HG03045 (cell line): Measurements from ENCODE around the gene RAPGEF5.
A peak's percentile ranks its signal among the peaks of the same experiment; 100 is the strongest.

Experiments used
- ATAC-seq: cut with Tn5 transposase; IDR thresholded peaks from one replicate; pipeline ENCODE4 v1.9.1; 2021; ENCODE audit warnings: mild to moderate bottlenecking, moderate library complexity; ENCODE audit not compliant: unreplicated experiment

RAPGEF5 gene

DNA sequence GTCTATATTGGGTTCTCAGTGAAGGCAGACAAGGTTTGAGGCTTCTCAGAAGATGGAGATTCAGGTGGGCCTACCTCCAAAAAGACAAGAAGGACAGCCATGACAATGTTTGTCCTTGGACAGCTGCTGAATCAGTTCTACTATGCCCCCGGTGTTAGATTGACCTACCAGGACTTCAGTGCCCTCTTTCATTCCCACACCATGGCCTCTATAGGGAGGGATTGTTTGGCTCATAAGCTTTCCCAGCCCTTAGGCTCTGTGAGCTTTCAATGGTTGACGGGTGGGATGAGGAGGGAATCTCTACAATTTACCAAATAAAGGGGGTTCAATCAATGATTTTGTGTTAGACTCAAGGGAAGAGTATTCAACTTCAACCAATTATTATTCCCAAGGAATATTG lies 23.4 kb upstream of the RAPGEF5 start:
- no peak for ATAC-seq

DNA sequence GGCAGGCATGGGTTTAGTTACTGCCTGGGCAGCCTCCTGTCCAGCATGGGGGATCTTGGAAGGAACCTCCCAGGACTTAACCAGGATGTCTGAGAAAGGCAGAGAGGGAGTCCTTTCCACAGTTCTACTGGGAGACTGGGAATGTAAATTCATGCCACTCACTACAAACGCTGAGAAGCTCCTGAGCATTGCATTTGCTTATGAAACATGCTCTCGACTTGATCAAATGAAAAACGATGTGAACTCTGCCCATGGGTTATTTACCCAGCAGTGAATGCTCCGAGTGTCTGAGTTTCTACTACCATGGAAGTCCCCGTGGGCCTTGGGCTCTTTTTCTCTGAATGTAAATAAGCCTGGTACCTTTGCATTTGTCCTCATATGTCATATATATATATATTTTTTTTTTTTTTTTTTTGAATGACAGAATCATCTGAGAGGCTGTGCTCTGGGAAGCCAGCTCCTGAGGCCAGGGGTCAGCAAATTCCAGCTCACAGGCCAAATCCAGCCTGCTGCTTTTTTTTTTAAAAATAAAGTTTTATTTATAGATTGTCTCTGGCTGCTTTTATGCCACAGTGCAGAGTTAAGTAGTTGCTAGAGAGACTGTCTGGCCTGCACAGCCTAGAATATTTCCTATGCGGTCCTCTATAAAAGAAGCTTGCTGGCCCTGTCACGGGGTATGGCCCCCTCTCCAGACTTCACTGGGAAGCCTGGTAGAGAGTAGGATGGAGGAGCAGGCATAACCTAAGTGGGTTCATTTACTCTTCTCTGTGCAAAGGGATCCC lies 21.4 kb upstream of the RAPGEF5 start:
- no peak for ATAC-seq

DNA sequence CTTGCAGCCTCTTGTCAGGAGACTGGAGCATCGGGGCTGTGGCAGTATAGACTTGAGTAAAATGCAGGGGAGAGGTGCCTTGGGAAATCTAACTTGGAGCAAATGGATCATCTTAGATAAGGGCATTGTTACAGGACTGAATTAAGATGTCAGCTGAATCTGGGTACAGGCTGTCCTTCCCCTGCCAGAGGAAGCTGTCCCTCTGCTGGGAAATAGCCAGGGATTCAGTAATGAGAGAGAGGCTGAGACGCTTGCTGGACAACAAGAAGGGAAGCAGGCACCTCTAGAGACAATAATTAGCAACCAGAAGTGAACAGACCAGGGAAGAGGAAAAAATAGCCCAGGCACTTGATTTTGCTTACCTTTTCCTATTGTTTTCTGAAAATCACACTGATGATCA lies 20.7 kb upstream of the RAPGEF5 start:
- ATAC-seq = no peak

DNA sequence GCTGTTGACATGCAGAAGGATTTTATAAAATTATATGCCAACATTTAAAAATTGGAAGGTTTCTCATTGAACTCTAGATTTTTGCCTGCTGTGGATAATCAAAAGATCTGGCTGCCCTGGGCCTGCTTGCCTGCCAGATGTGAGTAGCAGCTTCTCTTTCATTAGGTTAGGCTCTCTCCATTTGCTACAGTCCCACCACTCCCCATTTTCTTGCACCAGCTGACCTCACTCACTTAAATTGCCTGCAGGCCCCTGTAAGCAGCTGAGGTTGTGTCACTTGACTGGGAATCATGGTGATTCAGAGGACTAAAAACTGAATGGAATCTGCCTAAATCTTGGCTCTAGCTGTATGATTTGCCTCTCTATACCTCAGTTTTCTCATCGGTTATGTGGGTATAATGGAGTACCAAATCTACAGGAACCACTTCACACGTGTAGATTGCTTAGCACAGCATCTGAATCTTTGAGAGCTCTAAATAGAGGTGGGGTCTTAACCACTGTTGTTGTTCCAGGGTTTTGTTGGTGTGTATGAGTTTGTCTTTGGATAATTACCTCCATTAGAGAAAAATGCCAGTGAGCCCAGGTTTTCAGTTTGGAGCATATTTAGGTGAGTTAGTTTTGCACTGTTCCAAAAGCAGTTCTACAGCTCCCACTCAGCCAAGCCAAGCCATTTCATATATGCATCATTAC lies 18.6 kb upstream of the RAPGEF5 start:
- no peak for ATAC-seq

GRCh38 chr7:22373911-22374310 lies 17.0 kb upstream of the RAPGEF5 start:
- ATAC-seq = no peak

- no peak for ATAC-seq
Measured at GRCh38 chr7:22373388-22373787, 16.4 kb upstream of the RAPGEF5 start.

- no peak for ATAC-seq
Measured at GRCh38 chr7:22372863-22373262, 15.9 kb upstream of the RAPGEF5 start.

DNA sequence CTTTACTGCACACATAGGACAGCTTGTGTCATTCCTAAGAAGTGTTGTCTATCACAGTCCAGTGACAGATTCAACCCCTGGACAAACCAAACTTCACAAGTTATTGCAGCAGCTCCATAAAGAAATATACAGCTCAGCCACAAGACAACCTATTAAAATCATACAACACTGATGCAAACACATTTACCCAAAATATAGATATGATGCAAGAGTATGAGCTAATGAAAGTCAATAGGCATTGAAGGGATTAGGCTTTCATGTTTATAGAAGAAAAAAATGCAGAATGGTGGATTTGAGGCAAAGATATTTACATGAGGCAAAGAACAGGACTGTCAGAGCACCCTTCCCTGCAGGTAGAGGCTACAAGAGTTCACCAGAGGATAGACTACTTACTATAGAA lies 14.9 kb upstream of the RAPGEF5 start:
- no peak for ATAC-seq

DNA sequence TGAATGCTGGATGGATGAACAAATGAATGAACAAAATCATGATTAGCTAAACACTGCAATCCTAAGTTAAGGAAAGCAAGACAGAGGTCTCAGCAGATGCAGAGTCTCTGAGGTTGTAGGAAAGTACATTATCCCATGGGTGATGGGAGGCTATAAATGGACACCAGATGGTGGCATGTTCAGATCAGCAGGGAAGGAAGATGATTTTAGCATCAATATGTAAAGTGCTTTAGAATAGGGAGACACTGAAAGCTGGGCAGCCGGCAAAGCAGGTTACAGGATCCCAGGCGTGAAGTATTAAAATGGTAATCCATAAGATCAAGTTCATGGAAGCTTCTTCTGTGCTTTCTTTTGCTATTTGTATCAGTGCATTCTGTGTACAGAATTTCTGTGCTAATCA lies 7.9 kb upstream of the RAPGEF5 start:
- ATAC-seq = no peak

DNA sequence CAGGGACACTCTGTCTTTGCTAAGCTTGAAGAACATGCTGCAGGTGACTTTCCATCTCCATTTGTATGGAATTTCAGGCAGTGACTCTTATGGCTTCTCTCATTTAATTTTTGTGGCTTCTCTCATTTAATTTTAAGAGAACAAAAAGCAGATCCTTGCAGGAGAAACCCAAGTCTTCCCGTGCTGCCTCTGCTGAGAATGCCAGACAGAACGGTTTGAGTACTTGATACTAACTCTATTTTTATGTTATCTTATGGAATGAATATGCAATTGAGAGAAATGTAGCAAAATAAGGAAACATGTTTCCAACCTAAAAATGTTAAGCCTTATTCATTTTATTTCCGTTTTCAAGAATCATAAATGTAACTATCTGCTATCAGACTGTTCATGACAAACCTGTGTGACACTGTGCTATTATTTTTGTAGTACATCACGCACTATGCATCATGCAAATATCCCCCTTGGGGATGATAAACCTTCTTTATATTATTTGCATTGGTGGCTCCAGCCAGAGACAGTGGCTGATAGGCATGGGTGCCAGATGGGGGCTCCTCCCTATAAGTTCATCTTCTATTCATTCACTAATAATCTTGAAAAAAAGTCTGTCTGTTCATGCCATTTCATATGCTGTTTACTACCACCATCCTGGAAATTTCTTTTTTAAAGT lies 6.9 kb upstream of the RAPGEF5 start:
- ATAC-seq = no peak

DNA sequence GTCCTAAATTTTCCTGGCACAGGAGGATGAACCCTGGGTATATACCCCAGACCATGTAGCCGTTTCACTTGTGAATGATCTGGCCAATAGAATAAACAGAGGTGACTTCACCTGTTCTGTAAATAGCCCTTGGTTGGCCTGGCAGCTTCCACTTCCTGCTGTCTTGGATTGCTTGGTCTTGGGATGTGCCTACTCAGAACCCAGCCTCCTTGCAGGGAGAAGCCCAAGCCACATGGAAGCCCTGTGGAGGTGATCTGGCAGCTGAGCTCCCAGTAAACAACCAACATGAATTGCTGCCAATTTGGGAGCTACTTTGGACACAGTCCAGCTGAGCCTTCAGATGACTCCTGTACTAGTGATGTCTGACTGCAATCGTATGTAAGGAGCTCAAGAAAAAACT lies 4.8 kb upstream of the RAPGEF5 start:
- ATAC-seq = no peak

DNA sequence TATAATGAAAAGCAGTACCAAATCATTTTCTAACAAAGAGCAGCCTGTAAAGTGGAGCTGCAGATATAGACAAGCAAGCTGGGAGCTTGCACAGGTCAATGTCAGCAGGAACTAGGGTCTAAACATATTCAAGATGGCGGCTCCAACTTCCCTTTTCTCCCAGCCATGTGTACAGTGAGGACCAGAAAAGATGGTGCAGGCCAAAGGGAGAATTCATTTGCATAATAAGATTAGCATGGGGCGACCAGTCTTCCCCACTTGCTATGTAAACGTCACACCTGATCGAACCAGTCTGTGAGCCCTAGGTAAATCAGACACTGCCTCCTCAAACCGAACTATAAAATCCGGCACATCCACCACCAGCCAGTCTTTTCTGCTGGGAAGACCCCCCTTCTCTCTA lies 4.4 kb upstream of the RAPGEF5 start:
- ATAC-seq = no peak

- ATAC-seq = no peak
Measured at GRCh38 chr7:22358820-22359697, 2.1 kb upstream of the RAPGEF5 start.

GRCh38 chr7:22357311-22358175 lies 589 bp upstream of the RAPGEF5 start:
- ATAC-seq = no peak

DNA sequence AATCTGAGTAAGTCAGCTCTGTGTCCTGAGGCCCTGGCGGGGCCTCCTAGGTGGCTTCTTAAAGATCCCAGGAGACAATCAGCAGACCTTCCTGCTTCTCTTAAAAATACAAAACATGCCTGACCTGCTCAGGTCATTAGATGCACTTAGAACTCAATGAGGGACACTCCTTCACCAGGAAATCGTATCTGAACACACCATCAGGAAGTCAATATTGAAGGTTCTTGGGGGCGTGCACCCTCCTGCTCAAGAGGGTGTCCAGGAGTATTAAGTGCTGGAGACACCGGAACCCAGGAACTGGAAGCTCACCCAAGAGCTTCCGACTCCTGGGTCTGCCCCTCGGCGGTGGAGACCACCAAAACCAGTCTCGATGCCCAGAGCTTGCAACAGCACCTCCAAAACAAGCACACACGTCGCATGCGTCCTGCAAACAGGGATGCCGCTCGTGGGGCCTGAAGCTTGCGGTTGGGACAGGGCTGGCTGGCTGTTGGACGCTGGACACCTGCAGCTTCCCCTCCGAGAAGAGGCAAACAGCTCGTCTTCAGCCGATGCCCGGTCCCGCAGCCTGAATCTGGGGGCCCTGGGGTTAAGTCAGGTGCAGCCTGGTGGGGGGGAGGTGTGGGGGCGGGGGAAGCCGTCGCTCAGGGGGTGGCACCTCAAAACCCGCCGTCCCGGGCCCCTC lies 803 bp downstream of the RAPGEF5 start:
- peak; percentile 27 for ATAC-seq

GRCh38 chr7:22355620-22356009 lies 1.3 kb downstream of the RAPGEF5 start:
- ATAC-seq = no peak

DNA sequence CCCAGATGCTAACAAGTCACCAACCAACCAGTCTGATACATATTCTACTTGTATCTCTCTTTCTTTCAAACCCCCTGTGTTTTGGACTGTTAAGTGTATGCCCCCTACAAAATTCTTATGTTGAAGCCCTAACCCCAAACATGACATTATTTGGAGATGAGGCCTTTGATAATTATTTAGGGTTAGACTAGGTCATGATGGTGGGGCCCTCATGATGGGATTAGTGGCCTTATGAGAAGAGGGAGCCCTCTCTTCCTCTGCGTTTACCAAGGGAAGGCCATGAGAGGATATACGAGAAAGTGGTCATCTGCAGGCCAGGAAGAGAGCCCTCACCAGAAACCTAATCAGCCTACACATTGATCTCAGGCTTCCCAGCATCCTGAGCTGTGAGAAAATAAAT lies 2.5 kb downstream of the RAPGEF5 start:
- no peak for ATAC-seq

DNA sequence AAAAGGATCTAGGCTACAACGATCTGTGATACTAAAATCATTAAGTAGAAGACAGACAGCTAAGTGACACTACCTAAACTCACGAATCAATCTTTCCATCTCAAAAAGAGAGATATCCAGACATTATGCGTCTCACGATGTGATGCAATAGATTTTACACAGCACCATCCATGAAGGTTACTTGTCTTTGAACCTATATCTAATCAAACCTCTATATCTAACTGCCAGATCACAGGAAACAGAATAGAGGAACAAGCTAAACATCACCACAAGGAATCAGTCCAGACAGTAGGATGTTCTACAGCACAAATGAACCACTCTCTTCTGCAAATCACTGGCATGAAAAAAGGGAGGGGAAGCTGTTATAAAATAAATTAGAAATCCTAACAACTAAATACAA lies 4.1 kb downstream of the RAPGEF5 start:
- no peak for ATAC-seq

GRCh38 chr7:22351878-22352277 lies 5.1 kb downstream of the RAPGEF5 start:
- peak; percentile 8 for ATAC-seq

- peak; percentile 78 for ATAC-seq
Measured at GRCh38 chr7:22351329-22351692, 5.6 kb downstream of the RAPGEF5 start.
